HCT116 (cell line): ENCODE measurements around the gene MAML1.
"Not testable (repeated sequence)": the region's sequence is repeated elsewhere in the genome, so short reads cannot be mapped to it uniquely, and the experiment has no call there.

ENCODE experiments used
- ATF3 ChIP-seq: IDR thresholded peaks from 2 replicates; pipeline ENCODE4 v1.6.1; 2012
- CTCF ChIP-seq, 3 experiments: fragments of 200-600 bp in 1 of 3; sonication (generic) in 1 of 3; IDR thresholded peaks in 2 of 3; conservative IDR thresholded peaks in 1 of 3; 2 replicates each; pipeline ENCODE4 v1.5.1; 2012 to 2017; ENCODE audit warnings: low read depth in 2 of 3, low read length in 2 of 3, antibody characterized with exemption in 1 of 3, borderline replicate concordance in 1 of 3, control low read depth in 1 of 3, mild to moderate bottlenecking in 1 of 3, mixed read lengths in 1 of 3, mixed run types in 1 of 3, moderate library complexity in 1 of 3; ENCODE audit not compliant: insufficient read depth in 1 of 3
- POLR2A ChIP-seq: IDR thresholded peaks from 2 replicates; pipeline ENCODE4 v1.7.0; 2011; ENCODE audit warnings: borderline replicate concordance; ENCODE audit not compliant: insufficient read depth, insufficient read length; ENCODE audit errors: extremely low read depth
- POLR2AphosphoS5 ChIP-seq: IDR thresholded peaks from 2 replicates; pipeline ENCODE4 v1.6.1; 2011; ENCODE audit warnings: mild to moderate bottlenecking, low read depth, low read length, moderate library complexity
- RAD21 ChIP-seq: IDR thresholded peaks from 2 replicates; pipeline ENCODE4 v1.6.1; 2012; ENCODE audit warnings: low read depth, mild to moderate bottlenecking

GRCh38 chr5:179744106-179744505, 11.5 kb downstream of the MAML1 start:
- not testable (repeated sequence) for TF ChIP-seq CTCF (IDR thresholded peaks at IDR 0.05 in 2 of 3, conservative IDR thresholded peaks at IDR 0.05 in 1 of 3; ENCODE audit: borderline replicate concordance in 1 of 3, insufficient read depth in 1 of 3, low read depth in 2 of 3, low read length in 2 of 3); ATF3; RAD21; POLR2A; POLR2AphosphoS5
